ENCODE results near the gene CXCL3. TPM values are rescaled to one million over a fixed set of nuclear protein-coding genes. Genes with fewer than 3 reads are reported as not detected.

The CXCL3 gene
- polyA plus RNA-seq, 3 donors: 0.18 to 0.39 (median 0.33) TPM

DNA sequence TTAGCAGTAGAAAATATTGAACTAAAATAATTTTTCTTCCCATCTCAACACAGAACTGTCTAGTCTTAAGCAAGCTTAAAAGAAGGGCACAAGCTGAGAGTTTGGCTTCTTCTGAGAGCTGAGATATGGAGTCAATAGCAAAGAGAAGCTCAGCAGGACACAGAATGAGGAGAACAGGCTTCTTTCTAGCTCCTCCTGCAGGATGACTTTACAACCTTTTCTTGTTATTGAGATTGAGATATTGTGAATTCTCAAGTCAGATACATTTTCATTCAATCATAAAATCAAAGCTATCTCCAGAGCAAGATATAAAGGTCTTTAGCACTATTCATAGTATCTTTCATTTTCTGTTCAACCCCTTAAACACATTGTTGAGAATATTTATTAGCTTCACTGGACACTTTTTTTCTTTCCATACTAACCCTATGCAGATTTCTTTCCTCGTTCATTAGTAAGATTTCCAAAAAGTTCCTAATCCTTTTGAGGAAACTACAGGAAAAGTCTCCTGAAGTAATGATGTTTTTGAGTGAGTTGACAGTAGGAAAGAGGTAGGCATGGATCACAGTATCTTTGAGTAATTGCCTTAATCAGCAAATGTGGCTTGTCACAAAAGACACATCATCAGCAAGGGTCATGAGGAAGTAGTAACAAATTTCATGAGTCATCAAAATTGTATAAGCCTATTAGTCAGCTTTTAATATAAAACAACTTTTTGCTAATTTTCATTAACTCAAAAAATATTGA is 17.8 kb upstream of the CXCL3 start:
- DNase-seq (ENCODE audit: low read depth in 3 of 3, low spot score in 2 of 3): no peak

DNA sequence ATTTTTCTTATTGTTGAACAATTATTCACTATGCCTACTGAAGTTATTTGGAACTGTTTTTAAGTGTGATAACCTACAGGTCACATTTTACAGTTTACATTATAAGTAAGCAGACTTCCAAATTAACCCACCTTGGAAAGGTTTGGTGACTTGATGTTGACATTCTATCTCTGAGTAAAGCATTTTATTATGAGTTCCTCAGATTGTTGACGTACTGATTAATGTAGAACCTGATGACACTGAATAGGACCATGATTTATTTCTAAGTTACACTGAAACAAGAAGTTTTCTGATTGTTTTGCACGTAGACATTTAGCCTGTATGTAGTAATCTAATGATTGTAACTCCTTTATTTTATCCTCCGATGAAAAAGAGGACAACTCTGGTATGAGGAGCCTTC is 17.0 kb upstream of the CXCL3 start:
- DNase-seq (ENCODE audit: low read depth in 3 of 3, low spot score in 2 of 3): no peak

DNA sequence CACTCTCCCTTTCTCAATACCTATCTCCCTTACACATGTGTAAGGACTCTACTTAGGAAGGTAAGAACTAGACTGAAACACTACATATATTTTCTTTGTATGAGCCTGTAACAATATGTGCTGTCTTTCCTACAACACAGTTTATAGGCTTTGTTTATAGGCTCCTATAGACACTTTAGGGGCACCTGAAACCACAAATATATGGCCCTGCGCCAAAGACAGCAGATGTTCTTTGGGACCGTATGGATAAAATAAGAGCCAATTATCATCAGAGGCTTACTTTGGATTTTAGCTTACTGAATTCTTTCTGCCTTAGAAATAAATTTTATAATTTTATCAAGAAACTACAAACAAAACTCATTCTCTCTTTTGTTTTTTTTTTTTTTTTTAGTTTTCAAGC is 16.6 kb upstream of the CXCL3 start:
- DNase-seq (ENCODE audit: low read depth in 3 of 3, low spot score in 2 of 3): no peak

DNA sequence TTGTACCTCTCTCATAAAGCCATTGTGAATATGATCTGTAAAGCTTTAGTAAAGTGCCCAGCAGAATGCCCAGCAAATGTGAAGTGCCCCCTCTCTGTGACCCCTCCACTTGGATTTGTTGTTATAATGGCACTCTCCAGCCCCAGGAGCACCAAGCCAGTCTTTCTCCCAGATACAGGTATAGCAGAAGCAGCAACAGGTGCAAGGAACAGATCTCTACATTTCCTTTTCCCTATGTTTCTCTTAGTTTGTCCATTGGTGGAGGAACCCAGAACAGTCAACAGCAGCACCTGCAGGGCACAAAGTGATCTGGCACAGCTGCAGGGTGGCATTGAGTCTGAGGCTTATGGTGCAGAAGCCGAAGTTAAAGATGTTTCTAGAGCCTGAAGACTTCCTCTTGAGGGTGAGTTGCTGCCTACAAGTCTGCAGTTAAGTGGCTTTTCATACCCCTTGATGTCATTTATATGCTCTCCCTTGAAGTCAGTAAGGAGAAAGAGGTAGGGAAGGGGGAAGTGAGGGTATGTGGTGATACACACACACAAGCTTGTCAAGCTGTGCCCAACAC is 16.1 kb upstream of the CXCL3 start:
- DNase-seq (ENCODE audit: low read depth in 3 of 3, low spot score in 2 of 3): no peak

DNA sequence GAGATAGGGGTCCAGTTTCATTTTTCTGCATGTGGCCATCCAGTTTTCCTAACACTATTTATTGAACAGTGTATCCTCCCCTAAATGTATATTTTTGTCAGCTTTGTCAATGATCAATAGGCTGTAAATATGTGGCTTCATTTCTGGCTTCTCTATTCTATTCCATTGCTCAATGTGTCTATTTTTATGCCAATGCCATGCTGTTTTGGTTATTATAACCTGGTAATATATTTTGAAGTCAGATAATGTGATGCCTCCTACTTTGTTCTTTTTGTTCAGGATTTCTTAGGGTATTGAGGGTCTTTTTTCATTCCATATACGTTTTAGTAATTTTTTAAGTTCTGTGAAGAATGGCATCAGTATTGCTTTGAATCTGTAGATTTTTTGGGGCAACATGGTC is 8.7 kb upstream of the CXCL3 start:
- DNase-seq (ENCODE audit: low read depth in 3 of 3, low spot score in 2 of 3): no peak

DNA sequence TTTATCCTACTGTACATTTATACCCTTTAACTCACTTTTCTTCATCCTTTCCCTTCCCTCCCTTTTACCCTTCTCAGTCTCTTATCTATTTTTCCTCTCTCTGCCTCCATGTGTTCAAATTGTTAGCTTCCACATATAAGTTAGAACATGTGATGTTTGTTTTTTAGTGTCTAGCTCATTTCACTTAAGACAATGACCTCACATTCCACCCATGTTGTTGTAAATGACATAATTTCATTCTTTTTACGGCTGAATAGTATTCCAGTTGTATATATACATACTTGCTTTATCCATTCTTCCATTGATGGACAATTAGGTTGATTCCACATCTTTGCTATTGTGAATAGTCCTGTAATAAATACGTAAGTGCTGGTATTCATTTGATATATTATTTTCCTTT is 7.3 kb upstream of the CXCL3 start:
- DNase-seq (ENCODE audit: low read depth in 3 of 3, low spot score in 2 of 3): no peak

DNA sequence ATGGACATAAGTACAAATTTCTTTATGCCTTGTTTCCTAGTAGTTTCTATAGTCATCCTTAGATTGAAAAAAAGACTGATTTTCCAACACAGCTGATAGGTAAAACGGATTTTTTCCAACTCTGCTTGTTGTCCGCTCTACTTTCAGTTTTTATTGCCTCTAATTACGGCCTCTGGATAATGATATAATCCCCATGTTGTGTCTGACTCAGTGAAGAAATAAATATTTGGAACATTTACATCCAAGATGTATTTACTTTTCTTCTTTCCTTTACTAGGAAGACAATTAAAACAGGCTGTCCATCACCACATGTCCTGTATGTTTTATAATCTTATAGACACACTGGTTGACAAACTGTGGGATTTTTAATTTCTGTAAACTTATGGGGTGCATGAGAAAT is 6.8 kb upstream of the CXCL3 start:
- DNase-seq (ENCODE audit: low read depth in 3 of 3, low spot score in 2 of 3): no peak

DNA sequence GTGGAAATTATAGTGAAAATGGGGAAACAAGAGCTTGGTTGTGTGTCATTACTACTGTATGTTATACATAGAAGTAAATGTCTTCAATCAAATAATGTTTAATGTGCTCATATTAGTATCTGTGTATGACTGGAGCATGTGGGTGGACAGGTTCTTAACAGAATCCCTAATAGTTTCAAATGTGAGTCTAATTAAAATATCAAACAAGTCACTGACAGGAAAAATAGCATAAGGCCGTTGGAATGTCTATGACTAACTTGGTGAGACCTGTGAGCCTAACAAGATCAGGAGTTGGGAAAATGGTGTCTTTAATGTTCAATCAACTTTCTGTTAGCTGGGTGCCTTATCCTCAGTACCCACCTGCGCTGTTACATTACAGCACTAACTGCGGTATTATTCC is 6.2 kb upstream of the CXCL3 start:
- DNase-seq (ENCODE audit: low read depth in 3 of 3, low spot score in 2 of 3): no peak

DNA sequence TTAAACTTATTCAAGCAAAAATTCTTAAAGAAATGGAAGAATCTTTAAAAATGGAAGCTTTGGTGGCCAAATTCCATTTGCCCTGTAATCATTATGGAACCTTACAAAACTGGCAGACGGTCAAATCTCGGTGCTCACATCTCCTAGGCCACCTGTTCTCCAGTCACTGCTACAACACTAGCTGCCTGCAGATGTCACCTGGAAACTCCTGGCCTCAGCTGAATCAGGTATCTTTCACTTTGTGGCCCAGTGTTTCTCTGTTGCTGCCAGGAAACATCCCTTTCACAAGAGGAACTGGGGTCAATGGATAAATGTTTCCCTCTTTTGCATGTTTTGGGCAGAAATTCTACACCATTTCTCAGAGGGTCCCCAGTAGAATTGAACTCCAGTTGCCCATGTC is 4.2 kb upstream of the CXCL3 start:
- DNase-seq (ENCODE audit: low read depth in 3 of 3, low spot score in 2 of 3): no peak

DNA sequence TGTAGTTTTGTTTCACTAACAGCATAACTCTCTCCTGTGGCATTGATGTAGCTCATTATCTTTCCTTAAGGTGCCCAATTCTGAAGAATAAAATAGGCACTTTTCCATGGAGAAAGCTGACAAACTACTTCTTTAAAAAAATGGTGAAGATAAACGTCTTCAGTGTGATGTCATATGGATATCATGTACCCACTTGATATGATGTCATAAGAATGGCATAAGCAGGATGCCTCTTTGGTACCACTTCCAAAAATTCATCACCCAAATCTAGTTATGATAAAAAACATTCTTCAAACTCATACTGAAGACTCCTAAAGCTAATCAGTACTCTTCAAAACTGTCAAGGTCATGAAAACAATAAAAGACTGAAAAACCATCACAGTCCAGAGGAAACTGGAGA is 2.9 kb upstream of the CXCL3 start:
- DNase-seq (ENCODE audit: low read depth in 3 of 3, low spot score in 2 of 3): no peak

DNA sequence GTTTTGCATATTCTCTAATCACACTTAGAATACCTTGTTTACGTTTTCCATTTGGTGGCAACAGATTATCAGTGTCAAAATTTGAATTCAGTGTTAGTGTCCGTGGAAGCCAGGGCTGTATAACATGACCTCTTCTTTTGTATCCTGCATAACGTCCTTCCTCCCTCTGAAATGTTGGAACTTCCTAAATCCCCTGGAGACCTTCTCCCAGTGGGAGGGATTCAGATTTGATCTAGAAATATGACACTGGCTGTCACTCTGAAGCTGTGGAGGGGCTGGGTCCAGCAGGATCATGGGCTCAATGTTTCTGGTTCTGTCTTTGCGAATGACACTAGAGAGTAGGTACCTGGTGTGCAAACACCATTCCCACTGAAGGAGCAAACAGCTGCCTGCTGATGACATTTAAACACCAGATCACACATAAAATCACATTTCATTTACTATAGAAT is 850 bp upstream of the CXCL3 start:
- DNase-seq (ENCODE audit: low read depth in 3 of 3, low spot score in 2 of 3): no peak

DNA sequence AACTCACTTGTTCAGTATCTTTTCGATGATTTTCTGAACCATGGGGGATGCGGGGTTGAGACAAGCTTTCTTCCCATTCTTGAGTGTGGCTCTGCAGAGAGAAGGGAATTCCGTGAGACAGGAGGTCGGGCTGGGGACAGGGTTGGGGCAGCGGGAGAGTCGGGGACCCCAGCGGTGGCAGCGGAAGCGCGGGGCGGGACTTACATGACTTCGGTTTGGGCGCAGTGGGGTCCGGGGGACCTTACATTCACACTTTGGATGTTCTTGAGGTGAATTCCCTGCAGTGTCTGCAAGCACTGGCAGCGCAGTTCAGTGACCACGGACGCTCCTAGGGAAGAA is 434 bp downstream of the CXCL3 start:
- no peak for DNase-seq (ENCODE audit: low read depth in 3 of 3, low spot score in 2 of 3)

DNA sequence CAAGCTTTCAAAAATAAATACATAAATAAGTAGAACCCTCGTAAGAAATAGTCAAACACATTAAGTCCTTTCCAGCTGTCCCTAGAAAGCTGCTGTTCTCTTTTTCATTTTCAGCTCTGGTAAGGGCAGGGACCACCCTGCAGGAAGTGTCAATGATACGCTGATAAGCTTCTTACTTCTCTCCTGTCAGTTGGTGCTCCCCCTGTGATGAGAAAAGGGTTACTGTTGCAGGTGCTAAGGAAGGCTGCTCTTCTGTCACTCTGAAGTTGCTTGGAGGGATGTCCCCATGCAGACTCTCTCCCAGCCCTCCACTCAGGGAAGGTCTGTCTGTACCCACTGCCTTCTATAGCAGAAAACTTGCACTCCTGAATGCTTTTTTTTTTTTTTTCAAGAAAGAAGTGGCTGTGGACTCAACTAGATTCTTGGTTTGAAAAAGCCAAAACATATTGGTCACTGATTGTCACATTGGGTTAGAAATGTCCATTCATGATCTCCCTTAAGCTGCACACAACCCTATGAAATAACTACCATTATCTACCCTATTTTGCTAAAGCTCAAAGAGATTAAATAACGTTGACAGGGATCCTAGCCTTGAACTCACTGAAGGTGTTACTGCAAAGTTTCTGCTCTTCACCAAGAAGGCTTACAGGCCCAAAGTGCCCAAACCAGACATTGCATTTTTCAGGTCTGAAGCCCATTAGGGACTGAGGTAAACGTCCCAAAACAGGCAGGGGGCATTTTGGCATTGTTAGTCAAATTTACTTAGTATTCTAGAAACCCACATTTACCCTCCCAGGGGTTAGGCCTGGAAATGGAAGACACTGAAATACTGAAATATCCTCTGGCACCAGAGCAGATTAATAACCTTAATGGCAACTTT is 1.2 kb downstream of the CXCL3 start:
- no peak for DNase-seq (ENCODE audit: low read depth in 3 of 3, low spot score in 2 of 3)

DNA sequence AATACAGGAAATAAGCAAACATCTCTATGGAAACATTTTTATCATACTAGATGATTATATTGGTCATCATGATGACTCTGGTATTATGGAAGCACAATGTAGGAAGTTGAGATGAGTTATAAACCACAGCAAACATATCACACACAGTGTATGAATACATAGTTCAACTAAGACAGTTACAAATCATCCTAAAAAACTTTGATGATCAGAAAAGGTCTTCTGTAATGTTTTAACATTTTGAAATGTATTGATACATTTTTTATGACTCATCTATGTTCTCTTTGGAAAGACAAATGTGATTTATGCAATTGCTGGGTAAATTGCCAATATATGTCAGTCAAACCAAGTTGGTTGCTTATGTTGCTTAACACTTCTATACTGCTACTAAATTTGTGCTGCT is 4.8 kb downstream of the CXCL3 start:
- DNase-seq (ENCODE audit: low read depth in 3 of 3, low spot score in 2 of 3): no peak

DNA sequence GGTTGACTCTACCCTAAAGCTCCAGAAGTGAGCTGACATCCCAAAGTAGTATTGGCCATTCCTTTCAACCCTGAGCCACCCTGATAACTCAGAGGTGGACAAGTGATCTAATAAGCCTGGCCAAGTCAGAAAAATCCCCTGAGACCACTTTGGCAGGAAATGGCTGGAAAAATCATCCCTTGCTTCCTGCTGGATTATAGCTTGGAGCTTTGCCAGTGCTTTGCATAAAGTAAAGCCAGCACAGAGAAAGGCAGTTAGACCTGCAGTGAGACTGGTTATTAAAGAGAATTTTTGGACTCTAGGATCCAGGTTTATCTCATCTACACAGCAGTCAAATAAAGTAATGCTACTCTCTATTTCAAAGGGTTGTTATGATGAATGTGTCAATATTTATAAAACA is 6.4 kb downstream of the CXCL3 start:
- no peak for DNase-seq (ENCODE audit: low read depth in 3 of 3, low spot score in 2 of 3)

DNA sequence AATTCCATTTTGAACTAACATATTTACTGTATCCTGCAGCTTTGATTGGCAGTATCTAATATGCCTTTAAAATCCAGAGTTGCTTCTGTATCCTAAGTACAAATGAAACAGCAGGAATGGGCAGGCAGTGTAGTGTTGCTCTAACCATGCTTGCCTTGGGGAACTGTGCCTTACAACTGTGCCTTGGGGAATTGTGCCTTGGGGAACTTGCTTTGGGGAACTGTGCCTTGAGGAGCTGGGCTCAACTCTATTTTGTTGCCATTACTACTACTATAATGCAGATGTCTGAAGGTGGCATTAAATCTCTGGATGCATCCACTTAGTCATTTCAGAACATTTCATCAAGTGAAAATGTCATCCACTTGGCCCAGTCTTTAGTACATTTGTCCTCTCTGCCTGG is 6.9 kb downstream of the CXCL3 start:
- DNase-seq (ENCODE audit: low read depth in 3 of 3, low spot score in 2 of 3): no peak

DNA sequence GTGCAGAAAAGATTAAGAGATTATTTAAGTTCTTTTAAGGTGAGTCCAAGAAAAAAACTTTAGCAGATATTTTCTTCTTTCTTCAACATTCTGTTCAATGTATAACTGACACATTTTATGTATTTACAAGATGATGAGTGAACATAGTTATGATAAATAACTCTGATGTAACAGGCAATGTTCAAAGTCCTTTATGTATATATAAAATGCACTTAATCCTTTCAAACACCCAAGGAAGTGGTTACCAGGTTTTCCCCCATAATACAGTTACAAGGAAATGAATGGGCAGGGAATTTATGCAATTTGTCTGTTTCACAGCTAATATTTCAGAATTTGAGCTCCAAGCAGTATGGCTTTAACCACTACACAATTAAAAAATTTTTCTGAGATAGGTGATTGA is 8.2 kb downstream of the CXCL3 start:
- DNase-seq (ENCODE audit: low read depth in 3 of 3, low spot score in 2 of 3): no peak

DNA sequence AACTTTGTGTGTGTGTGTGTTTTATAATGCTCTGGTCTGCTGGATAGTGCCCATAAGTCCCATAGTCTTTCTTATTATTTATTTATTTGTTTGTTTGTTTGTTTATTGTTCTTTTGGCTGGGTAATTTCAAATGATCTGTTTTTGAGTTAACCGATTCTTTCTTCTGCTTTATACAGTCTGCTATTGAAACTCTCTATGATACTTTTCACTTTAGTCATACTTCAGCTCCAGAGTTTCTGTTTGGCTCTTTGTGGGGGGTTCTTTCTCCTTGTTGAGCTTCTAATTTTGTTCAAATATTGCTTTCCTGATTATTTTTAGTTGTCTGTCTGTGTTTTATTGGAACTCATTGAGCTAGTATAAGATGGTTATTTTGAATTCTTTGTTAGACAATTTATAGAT is 10.0 kb downstream of the CXCL3 start:
- DNase-seq (ENCODE audit: low read depth in 3 of 3, low spot score in 2 of 3): no peak

DNA sequence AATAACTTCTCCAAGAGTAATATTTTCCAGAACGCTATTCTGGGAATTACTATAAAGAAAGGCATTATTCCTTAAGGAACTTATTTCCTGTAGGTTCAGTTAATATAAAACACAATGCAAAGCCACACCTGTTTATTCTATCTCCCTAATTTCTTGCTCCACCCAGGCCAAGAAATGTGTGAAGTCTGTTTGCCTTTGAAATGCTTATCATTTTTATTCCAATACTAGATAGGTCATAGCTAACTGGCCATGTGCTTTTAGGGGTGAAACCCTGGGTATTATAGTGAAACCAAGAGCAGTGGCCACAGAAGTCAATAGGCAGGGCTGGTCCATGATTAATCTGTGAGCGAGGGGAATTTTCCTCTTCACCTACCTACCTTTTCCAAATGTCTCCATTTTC is 14.8 kb downstream of the CXCL3 start:
- DNase-seq (ENCODE audit: low read depth in 3 of 3, low spot score in 2 of 3): no peak

DNA sequence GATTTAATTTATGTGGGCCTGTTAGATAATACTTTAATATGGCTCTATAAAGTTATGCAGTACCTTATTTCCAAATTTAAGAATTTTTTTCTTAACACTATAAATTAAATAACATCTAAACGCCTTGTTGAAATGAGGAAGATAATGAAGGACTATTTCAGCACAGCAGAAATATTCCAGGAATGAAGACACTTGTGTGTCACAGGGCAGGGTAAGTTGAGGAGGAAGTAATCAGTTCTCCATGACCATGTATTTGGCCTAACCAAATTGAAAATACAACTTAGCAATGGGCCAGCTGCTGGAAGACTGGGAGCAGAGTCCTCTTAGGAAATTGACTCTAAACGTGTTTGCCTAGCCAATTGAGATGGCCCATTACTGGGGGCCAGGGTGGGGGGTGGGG is 16.9 kb downstream of the CXCL3 start:
- DNase-seq (ENCODE audit: low read depth in 3 of 3, low spot score in 2 of 3): no peak

DNA sequence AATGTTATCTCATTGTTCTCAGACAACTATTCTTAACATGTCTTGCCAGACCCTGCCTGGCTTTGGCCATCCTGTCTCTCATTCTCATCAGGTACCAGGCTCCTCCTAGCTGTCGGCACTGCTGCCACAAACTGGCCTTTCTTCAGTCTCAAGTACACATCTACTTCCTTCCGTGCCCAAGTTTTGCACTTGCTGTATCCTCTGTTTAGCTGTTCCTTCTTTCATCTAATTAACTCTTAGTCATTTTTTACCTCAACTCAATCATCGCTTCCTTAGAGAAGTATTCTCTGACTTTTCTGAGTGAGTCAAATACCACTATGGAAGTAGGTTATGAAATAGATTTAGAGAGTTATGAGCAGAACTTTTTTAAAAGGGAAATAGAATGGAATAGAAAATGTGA is 19.7 kb downstream of the CXCL3 start:
- DNase-seq (ENCODE audit: low read depth in 3 of 3, low spot score in 2 of 3): no peak

DNA sequence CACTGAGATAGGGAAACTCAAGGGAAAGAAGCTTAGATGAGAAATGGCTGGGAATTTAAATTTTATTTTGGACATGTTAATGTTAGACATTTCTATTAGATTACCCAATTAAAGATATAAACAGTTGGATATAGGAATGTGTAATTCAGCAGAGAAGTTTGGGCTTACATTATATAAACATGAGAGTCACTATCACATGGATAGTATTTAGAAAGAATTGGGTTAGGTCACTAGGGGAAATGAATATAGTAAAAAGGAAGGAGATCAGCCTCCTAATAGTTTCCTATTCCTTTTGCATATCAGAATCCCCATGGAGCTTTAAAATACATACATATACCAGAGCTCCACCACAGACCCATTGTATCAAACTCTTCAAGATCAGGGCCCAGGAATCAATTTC is 20.4 kb downstream of the CXCL3 start:
- no peak for DNase-seq (ENCODE audit: low read depth in 3 of 3, low spot score in 2 of 3)
